ENCODE results near the gene INPP5A. TPM values are rescaled to one million over a fixed set of nuclear protein-coding genes. Genes with fewer than 3 reads are reported as not detected.
A peak's percentile ranks its signal among the peaks of the same experiment; 100 is the strongest.
"Not testable (repeated sequence)": the region's sequence is repeated elsewhere in the genome, so short reads cannot be mapped to it uniquely, and the experiment has no call there.

INPP5A gene
- total and polyA plus RNA-seq, 4 donors, result 34.7 to 43.5 (median 41.2) TPM

DNA sequence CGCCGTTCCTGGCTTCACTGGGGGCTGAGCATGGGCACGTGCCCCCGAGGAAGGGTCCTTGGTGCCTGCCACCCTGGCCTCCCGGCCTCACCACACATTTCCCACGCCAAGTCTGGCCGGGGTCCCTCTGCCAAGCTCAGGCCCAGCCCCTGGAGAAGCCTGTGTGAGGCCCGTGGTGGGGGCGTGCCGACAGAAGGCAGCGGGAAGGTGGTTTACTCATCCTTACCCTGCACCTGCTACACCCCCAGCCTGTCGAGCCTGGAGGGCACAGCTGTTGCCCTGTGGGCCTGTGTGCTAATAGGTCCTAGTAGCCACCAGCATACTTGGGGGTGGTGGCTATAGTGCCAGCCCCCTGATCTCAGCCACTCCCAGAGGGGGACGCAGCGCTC is 201.6 kb downstream of the INPP5A start:
- Histone ChIP-seq H3K4me3 (ENCODE audit: low read depth, low read length) (no peak overlapping the region), H3K27ac (ENCODE audit: low read depth, low read length) (no peak overlapping the region), H3K27me3 (ENCODE audit: control insufficient read depth, insufficient read depth, low read length) (peaks cover 18% of the 10 kb centered on the region), H3K4me1 (ENCODE audit: control insufficient read depth, insufficient read depth, low read length) (peaks cover 74% of the 10 kb centered on the region), H3K9me3 (ENCODE audit: control insufficient read depth, insufficient read depth, low read length) (no peaks in the 10 kb centered on the region), H3K36me3 (ENCODE audit: control insufficient read depth, insufficient read depth, low read length) (peaks cover 54% of the 10 kb centered on the region)
- WGBS (ENCODE audit: insufficient coverage), result 88% methylated on average over 13 of the region's 14 CpGs
- DNase-seq (ENCODE audit: low read depth in 4 of 6, low spot score in 6 of 6), result no peak

DNA sequence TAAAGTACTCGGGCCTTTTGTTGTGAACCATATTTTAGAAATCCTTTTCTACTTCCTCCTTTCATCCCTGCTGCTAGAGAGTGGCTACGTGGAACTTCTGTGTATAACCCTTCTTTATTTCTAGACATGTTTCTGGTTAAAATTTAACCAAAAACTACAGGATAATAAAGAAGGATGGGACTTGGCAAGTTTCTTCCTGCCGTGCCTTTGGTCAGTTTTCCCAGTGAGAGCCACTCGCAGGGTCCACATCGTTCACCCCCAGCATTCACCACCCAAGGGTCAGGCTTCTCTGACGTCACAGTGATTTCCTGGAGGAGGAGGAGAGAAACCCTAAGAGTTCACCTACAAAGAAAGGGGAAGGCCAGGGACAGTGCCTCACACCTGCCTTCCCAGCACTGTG is 203.0 kb downstream of the INPP5A start:
- Histone ChIP-seq H3K9me3 (ENCODE audit: control insufficient read depth, insufficient read depth, low read length) (no peaks in the 10 kb centered on the region), H3K36me3 (ENCODE audit: control insufficient read depth, insufficient read depth, low read length) (peaks cover 57% of the 10 kb centered on the region), H3K27me3 (ENCODE audit: control insufficient read depth, insufficient read depth, low read length) (peaks cover 22% of the 10 kb centered on the region), H3K4me1 (ENCODE audit: control insufficient read depth, insufficient read depth, low read length) (peaks cover 68% of the 10 kb centered on the region), H3K4me3 (ENCODE audit: low read depth, low read length) (no peak overlapping the region), H3K27ac (ENCODE audit: low read depth, low read length) (no peak overlapping the region)
- DNase-seq (ENCODE audit: low read depth in 4 of 6, low spot score in 6 of 6), result no peak
- 60% methylated on average over 1 of the region's 6 CpGs for WGBS (ENCODE audit: insufficient coverage)

DNA sequence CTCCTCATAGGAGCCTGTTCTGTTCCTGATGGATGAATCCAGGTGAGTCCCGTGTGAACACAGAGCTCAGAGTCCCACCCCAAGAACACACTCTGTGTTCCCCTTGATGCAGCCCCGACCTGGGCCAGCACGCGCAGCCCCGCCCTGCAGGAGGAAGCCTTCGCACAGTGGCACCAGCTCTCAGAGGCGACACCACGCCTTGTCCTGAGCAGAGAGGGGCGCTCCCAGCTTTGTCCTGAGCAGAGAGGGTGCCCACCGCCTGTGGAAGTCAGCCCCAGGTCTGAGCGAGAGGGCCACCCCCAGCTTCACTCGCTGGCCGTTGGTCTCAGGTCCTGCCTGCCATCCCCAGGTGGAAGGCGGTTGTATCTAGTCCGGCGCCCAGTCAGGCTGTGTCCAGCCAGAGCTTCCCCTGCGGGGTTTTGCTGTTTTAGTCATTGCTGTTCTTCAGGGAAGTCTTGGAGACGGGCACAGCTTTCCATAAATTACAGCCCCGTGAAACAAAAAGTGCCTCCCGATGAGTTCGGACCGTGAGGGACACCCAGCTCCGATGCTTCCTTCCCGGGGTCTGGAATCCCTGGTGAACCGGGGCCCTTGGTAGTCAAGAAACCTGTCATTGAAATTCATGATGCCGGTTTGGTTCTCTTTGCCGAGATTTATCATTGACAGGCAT is 204.7 kb downstream of the INPP5A start:
- Histone ChIP-seq H3K27ac (ENCODE audit: low read depth, low read length) (peak overlapping the region; percentile 16), H3K4me3 (ENCODE audit: low read depth, low read length) (no peak overlapping the region), H3K36me3 (ENCODE audit: control insufficient read depth, insufficient read depth, low read length) (peaks cover 54% of the 10 kb centered on the region), H3K27me3 (ENCODE audit: control insufficient read depth, insufficient read depth, low read length) (peaks cover 22% of the 10 kb centered on the region), H3K9me3 (ENCODE audit: control insufficient read depth, insufficient read depth, low read length) (no peaks in the 10 kb centered on the region), H3K4me1 (ENCODE audit: control insufficient read depth, insufficient read depth, low read length) (peaks cover 68% of the 10 kb centered on the region)
- DNase-seq (ENCODE audit: low read depth in 4 of 6, low spot score in 6 of 6), result no peak
- 64% methylated on average over 26 of the region's 27 CpGs for WGBS (ENCODE audit: insufficient coverage)

DNA sequence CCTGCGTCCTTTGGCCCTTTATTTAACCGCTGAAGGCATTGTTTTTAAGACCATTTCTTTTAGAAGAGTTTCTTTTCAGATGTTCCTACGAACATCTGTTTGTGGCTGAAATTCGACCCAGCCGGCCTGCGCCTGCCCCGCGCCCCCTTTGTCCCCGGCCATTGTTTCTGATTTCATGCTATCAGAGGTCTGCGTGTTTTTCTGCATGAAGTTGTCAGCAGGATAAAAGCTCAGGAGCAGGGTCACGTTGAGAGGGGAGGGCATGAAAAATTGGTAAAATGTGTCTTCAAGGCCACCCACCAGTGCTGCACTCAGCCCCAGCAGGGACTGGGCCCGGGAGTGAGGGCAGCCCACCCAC is 205.2 kb downstream of the INPP5A start:
- no peak for DNase-seq (ENCODE audit: low read depth in 4 of 6, low spot score in 6 of 6)
- no peak overlapping the region for H3K4me3 ChIP-seq (ENCODE audit: low read depth, low read length)
- WGBS (ENCODE audit: insufficient coverage), result 69% methylated on average over 9 of the region's 12 CpGs
- H3K27ac ChIP-seq (ENCODE audit: low read depth, low read length), result peak overlapping the region; percentile 16
- H3K9me3 ChIP-seq (ENCODE audit: control insufficient read depth, insufficient read depth, low read length), result no peaks in the 10 kb centered on the region
- peaks cover 56% of the 10 kb centered on the region for H3K36me3 ChIP-seq (ENCODE audit: control insufficient read depth, insufficient read depth, low read length)
- peaks cover 70% of the 10 kb centered on the region for H3K4me1 ChIP-seq (ENCODE audit: control insufficient read depth, insufficient read depth, low read length)
- H3K27me3 ChIP-seq (ENCODE audit: control insufficient read depth, insufficient read depth, low read length), result peaks cover 22% of the 10 kb centered on the region

DNA sequence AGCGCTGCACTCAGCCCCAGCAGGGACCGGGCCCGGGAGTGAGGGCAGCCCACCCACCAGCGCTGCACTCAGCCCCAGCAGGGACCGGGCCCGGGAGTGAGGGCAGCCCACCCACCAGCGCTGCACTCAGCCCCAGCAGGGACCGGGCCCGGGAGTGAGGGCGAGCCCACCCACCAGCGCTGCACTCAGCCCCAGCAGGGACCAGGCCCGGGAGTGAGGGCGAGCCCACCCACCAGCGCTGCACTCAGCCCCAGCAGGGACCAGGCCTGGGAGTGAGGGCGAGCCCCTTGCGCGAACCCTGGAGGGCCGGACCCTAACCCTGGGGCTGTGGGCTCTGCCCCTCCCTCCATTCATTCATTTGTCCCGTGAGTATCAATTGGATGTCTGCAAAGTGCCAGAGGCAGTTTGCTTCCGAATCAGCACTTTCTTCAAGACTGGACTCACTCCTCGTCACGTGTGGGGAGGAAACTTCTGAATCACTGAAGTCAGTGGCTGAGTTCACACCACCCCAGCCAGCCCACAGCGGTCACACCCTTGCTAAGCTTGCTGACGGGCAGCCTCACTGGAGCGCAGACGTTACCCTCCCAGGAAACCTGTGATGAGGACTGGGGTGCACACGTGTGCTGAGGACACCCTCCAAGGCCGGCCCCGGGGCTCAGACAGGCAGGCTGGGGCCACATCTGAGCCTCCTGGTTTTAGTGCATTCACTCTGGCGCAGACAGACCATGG is 205.8 kb downstream of the INPP5A start:
- H3K27ac ChIP-seq (ENCODE audit: low read depth, low read length), result peak overlapping the region; percentile 15
- H3K36me3 ChIP-seq (ENCODE audit: control insufficient read depth, insufficient read depth, low read length), result peaks cover 57% of the 10 kb centered on the region
- DNase-seq (ENCODE audit: low read depth in 4 of 6, low spot score in 6 of 6), result peak in 1 of 6 donors; percentile 33
- 57% methylated on average over 24 of the region's 30 CpGs for WGBS (ENCODE audit: insufficient coverage)
- peaks cover 20% of the 10 kb centered on the region for H3K27me3 ChIP-seq (ENCODE audit: control insufficient read depth, insufficient read depth, low read length)
- not testable (repeated sequence) for H3K9me3 ChIP-seq (ENCODE audit: control insufficient read depth, insufficient read depth, low read length); H3K4me3 ChIP-seq (ENCODE audit: low read depth, low read length)
- peaks cover 71% of the 10 kb centered on the region for H3K4me1 ChIP-seq (ENCODE audit: control insufficient read depth, insufficient read depth, low read length)

DNA sequence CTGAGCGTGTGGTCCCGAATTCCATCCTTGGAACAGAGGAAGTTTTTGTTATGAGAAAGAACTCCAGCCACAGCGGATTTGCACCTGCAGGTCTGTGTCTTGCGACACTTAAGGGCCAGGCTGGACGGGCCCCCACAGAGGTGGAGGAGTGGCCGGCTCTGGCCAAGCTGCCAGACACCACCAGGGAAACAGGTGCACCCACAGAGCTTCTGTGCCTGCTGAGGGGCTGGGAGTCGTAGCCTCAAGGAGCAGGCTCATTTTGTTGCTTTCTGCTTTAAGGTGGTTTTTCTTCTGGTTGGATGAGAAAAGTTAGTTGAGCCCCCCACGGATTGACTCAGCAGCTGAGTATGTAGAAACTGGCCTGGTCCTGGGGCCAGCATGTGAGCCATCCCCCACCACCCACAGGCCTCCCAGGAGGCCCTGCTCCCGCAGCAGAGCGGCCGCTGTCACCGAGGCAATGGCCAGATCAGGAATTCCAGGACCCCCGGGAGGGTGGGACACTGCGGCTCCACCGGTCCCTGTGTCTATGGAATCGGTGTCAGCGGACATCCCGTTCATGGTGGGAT is 206.4 kb downstream of the INPP5A start:
- peaks cover 58% of the 10 kb centered on the region for H3K36me3 ChIP-seq (ENCODE audit: control insufficient read depth, insufficient read depth, low read length)
- DNase-seq (ENCODE audit: low read depth in 4 of 6, low spot score in 6 of 6), result no peak
- H3K9me3 ChIP-seq (ENCODE audit: control insufficient read depth, insufficient read depth, low read length), result no peaks in the 10 kb centered on the region
- H3K4me1 ChIP-seq (ENCODE audit: control insufficient read depth, insufficient read depth, low read length), result peaks cover 71% of the 10 kb centered on the region
- peaks cover 20% of the 10 kb centered on the region for H3K27me3 ChIP-seq (ENCODE audit: control insufficient read depth, insufficient read depth, low read length)
- 83% methylated on average over 15 of the region's 18 CpGs for WGBS (ENCODE audit: insufficient coverage)
- peak overlapping the region; percentile 15 for H3K27ac ChIP-seq (ENCODE audit: low read depth, low read length)
- no peak overlapping the region for H3K4me3 ChIP-seq (ENCODE audit: low read depth, low read length)

DNA sequence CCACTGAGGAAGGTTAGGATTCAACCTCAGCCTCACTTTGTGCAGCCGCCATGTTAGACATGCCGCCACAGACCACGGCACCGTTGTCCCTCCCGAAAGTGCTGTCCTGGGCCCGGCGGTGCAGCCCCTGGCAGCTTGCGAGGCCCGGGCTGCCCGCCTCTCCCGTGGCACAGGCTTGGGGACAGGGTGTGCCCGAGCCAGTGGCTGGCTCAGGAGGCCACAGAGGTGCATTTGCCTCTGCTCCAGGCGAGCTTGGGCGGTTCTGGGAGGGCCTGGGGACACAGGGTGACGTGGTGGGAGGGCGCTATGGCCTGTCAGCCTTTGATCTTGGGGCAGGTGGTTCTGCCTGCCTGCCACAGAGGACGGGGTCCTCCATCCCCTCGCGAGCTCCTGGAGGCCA is 207.3 kb downstream of the INPP5A start:
- H3K9me3 ChIP-seq (ENCODE audit: control insufficient read depth, insufficient read depth, low read length), result no peaks in the 10 kb centered on the region
- WGBS (ENCODE audit: insufficient coverage), result 96% methylated on average over 19 of the region's 19 CpGs
- H3K27ac ChIP-seq (ENCODE audit: low read depth, low read length), result no peak overlapping the region

DNA sequence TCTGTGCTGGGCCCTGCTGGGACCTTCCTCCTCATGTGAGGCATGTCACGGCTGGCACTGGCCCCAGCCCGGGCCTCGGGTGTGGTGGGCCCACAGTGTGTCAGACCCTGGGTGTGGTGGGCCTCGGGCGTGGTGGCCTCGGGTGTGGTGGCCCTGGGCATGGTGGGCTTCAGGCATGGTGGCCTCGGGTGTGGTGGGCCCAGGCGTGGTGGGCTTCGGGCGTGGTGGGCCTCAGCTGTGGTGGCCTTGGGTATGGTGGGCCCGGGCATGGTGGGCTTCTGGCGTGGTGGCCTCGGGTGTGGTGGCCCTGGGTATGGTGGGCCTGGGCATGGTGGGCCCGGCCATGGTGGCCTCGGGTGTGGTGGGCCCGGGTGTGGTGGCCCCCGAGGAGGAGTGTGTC is 207.9 kb downstream of the INPP5A start:
- H3K27me3 ChIP-seq (ENCODE audit: control insufficient read depth, insufficient read depth, low read length), result peaks cover 17% of the 10 kb centered on the region
- WGBS (ENCODE audit: insufficient coverage), result 97% methylated on average over 15 of the region's 17 CpGs
- no peaks in the 10 kb centered on the region for H3K9me3 ChIP-seq (ENCODE audit: control insufficient read depth, insufficient read depth, low read length)
- H3K4me3 ChIP-seq (ENCODE audit: low read depth, low read length), result no peak overlapping the region
- no peak overlapping the region for H3K27ac ChIP-seq (ENCODE audit: low read depth, low read length)
- DNase-seq (ENCODE audit: low read depth in 4 of 6, low spot score in 6 of 6), result no peak
- peaks cover 67% of the 10 kb centered on the region for H3K4me1 ChIP-seq (ENCODE audit: control insufficient read depth, insufficient read depth, low read length)
- peaks cover 65% of the 10 kb centered on the region for H3K36me3 ChIP-seq (ENCODE audit: control insufficient read depth, insufficient read depth, low read length)

More for the DNA sequence above, 207.3 kb downstream of the INPP5A start:
- no peak overlapping the region for H3K4me3 ChIP-seq (ENCODE audit: low read depth, low read length)
- H3K4me1 ChIP-seq (ENCODE audit: control insufficient read depth, insufficient read depth, low read length), result peaks cover 67% of the 10 kb centered on the region
- H3K36me3 ChIP-seq (ENCODE audit: control insufficient read depth, insufficient read depth, low read length), result peaks cover 58% of the 10 kb centered on the region
- no peak for DNase-seq (ENCODE audit: low read depth in 4 of 6, low spot score in 6 of 6)
- H3K27me3 ChIP-seq (ENCODE audit: control insufficient read depth, insufficient read depth, low read length), result peaks cover 19% of the 10 kb centered on the region

DNA sequence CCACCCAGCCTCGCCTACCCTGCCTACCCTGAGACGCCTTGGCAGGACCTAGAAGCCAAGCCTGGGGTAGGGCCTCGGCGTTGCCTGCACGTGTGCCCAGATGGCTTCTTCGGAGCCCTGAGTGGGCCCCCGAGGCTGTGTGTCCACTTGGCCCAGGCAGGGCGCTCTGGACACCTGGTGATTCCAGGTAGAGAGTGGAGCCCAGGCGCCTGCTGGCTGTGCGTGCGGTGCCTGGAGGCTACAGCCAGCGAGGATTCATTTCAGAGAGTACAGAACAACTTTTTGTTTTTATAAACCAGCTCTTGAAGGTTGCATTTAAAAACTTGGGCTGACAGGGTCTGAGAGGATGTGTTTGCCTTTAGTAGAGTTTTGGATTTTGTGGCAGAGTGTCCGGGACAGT is 208.4 kb downstream of the INPP5A start:
- no peaks in the 10 kb centered on the region for H3K9me3 ChIP-seq (ENCODE audit: control insufficient read depth, insufficient read depth, low read length)
- H3K27me3 ChIP-seq (ENCODE audit: control insufficient read depth, insufficient read depth, low read length), result peaks cover 17% of the 10 kb centered on the region
- H3K36me3 ChIP-seq (ENCODE audit: control insufficient read depth, insufficient read depth, low read length), result peaks cover 69% of the 10 kb centered on the region
- 95% methylated on average over 13 of the region's 13 CpGs for WGBS (ENCODE audit: insufficient coverage)
- DNase-seq (ENCODE audit: low read depth in 4 of 6, low spot score in 6 of 6), result no peak
- no peak overlapping the region for H3K27ac ChIP-seq (ENCODE audit: low read depth, low read length)
- H3K4me3 ChIP-seq (ENCODE audit: low read depth, low read length), result no peak overlapping the region
- H3K4me1 ChIP-seq (ENCODE audit: control insufficient read depth, insufficient read depth, low read length), result peaks cover 67% of the 10 kb centered on the region
